WERI-Rb-1 (cell line): ENCODE data around the gene KAZN.

Experiments
- DNase-seq: peaks from one replicate; pipeline ENCODE4 v3.0.0-alpha.2; 2020
- H3K27ac ChIP-seq: fragments of 250-450 bp; sonication (Bioruptor Pico); 2 replicates; pipeline ENCODE4 v1.5.1; 2020; ENCODE audit warnings: mild to moderate bottlenecking, moderate library complexity
- H3K27me3 ChIP-seq: fragments of 250-450 bp; sonication (Bioruptor Pico); 2 replicates; pipeline ENCODE4 v1.5.1; 2021; ENCODE audit warnings: mild to moderate bottlenecking, low read depth, moderate library complexity; ENCODE audit not compliant: insufficient read depth, severe bottlenecking
- H3K36me3 ChIP-seq: fragments of 250-450 bp; sonication (Bioruptor Pico); 2 replicates; pipeline ENCODE4 v1.5.1; 2020; ENCODE audit warnings: mild to moderate bottlenecking, moderate library complexity
- H3K4me3 ChIP-seq: 2 replicates; pipeline ENCODE4 v1.5.1; 2011; ENCODE audit warnings: low read depth, mild to moderate bottlenecking, control low read depth, low read length
- H3K9me3 ChIP-seq: fragments of 250-450 bp; sonication (Bioruptor Pico); 2 replicates; pipeline ENCODE4 v1.5.1; 2021; ENCODE audit warnings: mild to moderate bottlenecking, moderate library complexity; ENCODE audit not compliant: severe bottlenecking
- TF ChIP-seq, protein P1 (sequence below): IDR thresholded peaks from 2 replicates; pipeline ENCODE4 v1.5.1; 2011; ENCODE audit warnings: low read depth, mild to moderate bottlenecking, control low read depth, inconsistent platforms, low read length

Gene KAZN

DNA sequence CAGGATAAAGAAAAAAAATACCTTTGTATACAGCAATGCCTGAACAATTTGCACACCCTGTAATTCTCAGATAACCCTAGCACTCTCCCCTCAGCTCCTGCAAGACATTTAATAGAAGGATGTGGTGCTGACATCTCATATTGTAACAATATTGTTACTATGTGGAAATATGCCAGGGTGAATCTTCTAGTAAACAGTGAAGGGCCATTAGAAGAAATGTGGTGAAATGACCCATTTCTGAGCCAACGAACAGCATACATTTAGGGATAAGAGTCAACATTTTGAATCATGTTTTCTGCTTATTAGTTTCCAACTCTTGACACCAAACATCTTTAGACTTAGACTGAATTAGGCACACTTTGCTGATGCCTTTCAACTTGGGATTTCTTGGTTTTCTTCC is 188.2 kb downstream of the KAZN start:
- H3K9me3 ChIP-seq = no peaks in the 10 kb centered on the region
- H3K27me3 ChIP-seq = no peaks in the 10 kb centered on the region
- DNase-seq = no peak
- TF ChIP-seq, protein P1, sequence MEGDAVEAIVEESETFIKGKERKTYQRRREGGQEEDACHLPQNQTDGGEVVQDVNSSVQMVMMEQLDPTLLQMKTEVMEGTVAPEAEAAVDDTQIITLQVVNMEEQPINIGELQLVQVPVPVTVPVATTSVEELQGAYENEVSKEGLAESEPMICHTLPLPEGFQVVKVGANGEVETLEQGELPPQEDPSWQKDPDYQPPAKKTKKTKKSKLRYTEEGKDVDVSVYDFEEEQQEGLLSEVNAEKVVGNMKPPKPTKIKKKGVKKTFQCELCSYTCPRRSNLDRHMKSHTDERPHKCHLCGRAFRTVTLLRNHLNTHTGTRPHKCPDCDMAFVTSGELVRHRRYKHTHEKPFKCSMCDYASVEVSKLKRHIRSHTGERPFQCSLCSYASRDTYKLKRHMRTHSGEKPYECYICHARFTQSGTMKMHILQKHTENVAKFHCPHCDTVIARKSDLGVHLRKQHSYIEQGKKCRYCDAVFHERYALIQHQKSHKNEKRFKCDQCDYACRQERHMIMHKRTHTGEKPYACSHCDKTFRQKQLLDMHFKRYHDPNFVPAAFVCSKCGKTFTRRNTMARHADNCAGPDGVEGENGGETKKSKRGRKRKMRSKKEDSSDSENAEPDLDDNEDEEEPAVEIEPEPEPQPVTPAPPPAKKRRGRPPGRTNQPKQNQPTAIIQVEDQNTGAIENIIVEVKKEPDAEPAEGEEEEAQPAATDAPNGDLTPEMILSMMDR = no peak
- H3K4me3 ChIP-seq = no peak overlapping the region
- H3K36me3 ChIP-seq = no peaks in the 10 kb centered on the region
- no peak overlapping the region for H3K27ac ChIP-seq

DNA sequence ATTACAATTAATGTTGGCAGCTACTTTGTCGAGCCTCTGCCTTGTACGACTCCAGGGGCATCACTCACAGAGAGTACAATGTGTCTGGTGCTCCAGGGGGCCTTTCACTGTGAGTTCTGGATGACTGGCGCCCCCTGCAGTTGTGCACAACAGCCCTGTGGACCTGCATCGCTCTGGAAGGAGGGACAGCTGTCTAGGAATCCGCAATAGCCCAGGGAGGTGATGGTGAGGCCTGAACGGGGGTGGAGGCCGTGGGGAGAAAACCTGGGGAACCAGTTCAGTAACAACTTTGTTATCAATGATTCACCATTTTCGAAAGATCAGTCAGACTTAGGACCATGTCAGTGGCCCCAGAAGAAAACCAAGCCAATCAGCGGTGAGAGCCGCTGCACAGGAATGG is 189.1 kb downstream of the KAZN start:
- DNase-seq = no peak
- TF ChIP-seq, protein P1 = peak; percentile 21; the same call in 1 of the 2 replicates
- Histone ChIP-seq H3K4me3 (no peak overlapping the region), H3K9me3 (no peaks in the 10 kb centered on the region), H3K36me3 (no peaks in the 10 kb centered on the region), H3K27me3 (no peaks in the 10 kb centered on the region), H3K27ac (no peak overlapping the region)

DNA sequence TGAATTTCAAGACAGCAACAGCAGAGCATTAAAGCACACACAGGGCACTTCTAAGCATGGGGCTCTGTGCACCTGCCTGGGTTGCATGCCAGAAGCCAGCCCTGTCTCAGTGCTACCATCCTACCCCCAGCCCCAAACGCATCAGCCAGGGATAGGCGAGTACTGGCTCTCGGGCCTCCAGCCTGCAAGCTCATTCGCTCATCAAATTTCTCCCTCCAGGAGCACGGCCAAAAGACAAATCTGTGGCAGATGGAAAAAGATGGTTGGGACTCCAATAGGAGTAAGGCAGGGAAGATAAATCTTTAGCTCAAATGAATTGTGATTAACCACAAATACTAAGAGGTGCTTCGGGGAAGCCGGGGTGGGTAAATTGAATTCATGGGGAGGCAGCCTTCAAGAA is 189.6 kb downstream of the KAZN start:
- DNase-seq = no peak
- H3K27ac ChIP-seq = no peak overlapping the region
- H3K9me3 ChIP-seq = no peaks in the 10 kb centered on the region
- no peak overlapping the region for H3K4me3 ChIP-seq
- H3K36me3 ChIP-seq = no peaks in the 10 kb centered on the region
- no peaks in the 10 kb centered on the region for H3K27me3 ChIP-seq
- TF ChIP-seq, protein P1 = no peak

DNA sequence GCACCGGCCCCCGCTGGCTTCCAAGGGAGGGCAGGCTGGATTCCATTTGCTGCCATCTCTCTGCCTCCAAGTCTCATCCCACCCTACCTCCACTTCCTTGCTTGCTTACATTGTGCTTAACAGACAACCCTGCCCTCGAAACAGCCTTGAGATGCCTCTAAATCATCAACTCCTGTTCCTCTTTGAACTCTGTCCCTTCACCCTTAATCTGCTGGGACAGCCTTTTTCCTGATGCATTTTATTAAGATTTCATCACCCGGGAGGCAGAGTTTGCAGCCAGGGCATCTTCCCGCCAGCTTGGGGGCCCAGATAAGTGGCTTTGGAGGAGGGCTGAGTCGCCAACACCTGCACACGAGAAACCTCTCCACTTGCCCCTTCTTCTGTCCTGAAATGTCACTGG is 192.5 kb downstream of the KAZN start:
- Histone ChIP-seq H3K4me3 (no peak overlapping the region), H3K27me3 (no peaks in the 10 kb centered on the region), H3K9me3 (no peaks in the 10 kb centered on the region), H3K27ac (no peak overlapping the region), H3K36me3 (no peaks in the 10 kb centered on the region)
- DNase-seq = no peak
- TF ChIP-seq, protein P1 = no peak

DNA sequence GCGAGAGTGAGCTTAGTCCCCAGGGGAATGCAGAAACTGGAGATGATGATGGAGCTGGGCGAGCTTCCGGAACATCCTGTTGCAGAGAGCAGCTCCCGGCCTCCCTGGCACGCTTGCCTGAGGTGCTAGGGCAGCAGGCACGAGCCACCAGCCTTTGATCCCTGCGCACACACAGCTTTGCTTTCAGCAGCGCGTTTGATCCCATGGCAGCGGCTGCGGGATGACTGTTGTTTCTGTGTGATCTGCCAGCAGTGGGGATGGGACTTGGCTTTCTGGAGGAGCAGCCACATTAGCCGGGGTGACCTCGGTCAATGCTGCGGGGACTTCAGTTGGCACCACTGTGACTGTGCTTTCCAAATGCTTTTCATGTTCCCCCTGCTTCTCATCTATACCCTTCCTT is 193.2 kb downstream of the KAZN start:
- Histone ChIP-seq H3K9me3 (no peaks in the 10 kb centered on the region), H3K4me3 (no peak overlapping the region), H3K27me3 (no peaks in the 10 kb centered on the region), H3K36me3 (no peaks in the 10 kb centered on the region), H3K27ac (no peak overlapping the region)
- no peak for DNase-seq
- TF ChIP-seq, protein P1 = no peak

DNA sequence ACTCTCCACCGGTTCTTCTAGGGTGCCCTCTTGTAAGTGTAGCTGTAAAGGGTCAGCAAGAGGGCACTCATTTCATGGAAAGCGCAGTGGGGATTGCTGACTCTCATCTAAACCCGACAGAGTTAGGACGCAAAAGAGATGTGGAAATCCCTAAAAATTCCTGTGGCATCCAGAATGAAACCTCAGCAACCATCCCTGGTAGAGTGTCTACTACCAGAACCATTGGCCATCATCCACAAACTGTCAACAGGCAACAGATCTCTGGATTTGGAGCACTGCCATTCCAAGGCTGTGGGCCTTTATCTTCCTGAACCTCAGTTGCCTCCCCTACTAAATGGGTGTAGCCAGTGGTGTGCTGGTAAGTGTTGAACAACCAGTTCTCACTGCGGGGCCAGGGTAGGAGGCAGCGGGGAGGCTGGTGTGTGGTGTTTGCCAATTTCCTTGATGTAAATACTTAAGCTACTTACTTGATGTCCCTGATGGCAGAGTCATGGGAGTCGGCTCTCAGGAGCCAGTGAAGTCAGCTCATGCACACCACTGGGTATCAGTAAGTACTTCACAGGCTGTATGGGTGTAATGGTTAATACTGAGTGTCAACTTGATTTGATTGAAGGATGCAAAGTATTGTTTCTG is 195.8 kb downstream of the KAZN start:
- Histone ChIP-seq H3K36me3 (no peaks in the 10 kb centered on the region), H3K9me3 (no peaks in the 10 kb centered on the region), H3K27me3 (no peaks in the 10 kb centered on the region), H3K4me3 (no peak overlapping the region), H3K27ac (no peak overlapping the region)
- DNase-seq = peak; percentile 18
- TF ChIP-seq, protein P1 = no peak
